HepG2 (cell line): ENCODE data around the gene DUSP16. TPM values are rescaled to one million over a fixed set of nuclear protein-coding genes. Genes with fewer than 3 reads are reported as not detected.
A peak's percentile ranks its signal among the peaks of the same experiment; 100 is the strongest.

ENCODE experiments used
- BRCA1 ChIP-seq: sonication (generic); formaldehyde crosslinking; IDR thresholded peaks from 2 replicates; pipeline ENCODE4 v1.4.0; 2020; ENCODE audit warnings: missing genetic modification reagents
- CEBPB ChIP-seq: IDR thresholded peaks from 2 replicates; pipeline ENCODE4 v1.6.1; 2011; ENCODE audit warnings: low read depth, low read length, improper control_type of control experiment, borderline replicate concordance
- DPF2 ChIP-seq: sonication (generic); formaldehyde crosslinking; IDR thresholded peaks from 2 replicates; pipeline ENCODE4 v1.4.0; 2020; ENCODE audit warnings: mild to moderate bottlenecking, low read depth, missing genetic modification reagents, borderline replicate concordance
- EP300 ChIP-seq, 3 experiments: sonication (generic) in 1 of 3; formaldehyde crosslinking in 1 of 3; IDR thresholded peaks; 2 replicates each; pipeline versions ENCODE4 v1.5.1 to v1.6.1; 2011 to 2020; ENCODE audit warnings: low read depth in 2 of 3, low read length in 2 of 3, borderline replicate concordance in 1 of 3, improper control_type of control experiment in 1 of 3, mild to moderate bottlenecking in 1 of 3, missing genetic modification reagents in 1 of 3, moderate library complexity in 1 of 3
- FOXJ3 ChIP-seq: sonication (generic); formaldehyde crosslinking; IDR thresholded peaks from 2 replicates; pipeline ENCODE4 v1.4.0; 2020; ENCODE audit warnings: missing genetic modification reagents, mild to moderate bottlenecking, borderline replicate concordance
- HNF4A ChIP-seq: sonication (generic); formaldehyde crosslinking; IDR thresholded peaks from 2 replicates; pipeline ENCODE4 v1.4.0; 2020; ENCODE audit warnings: missing genetic modification reagents
- HNRNPK ChIP-seq: fragments of 200-400 bp; formaldehyde crosslinking; IDR thresholded peaks from 2 replicates; pipeline ENCODE4 v1.6.1; 2018; ENCODE audit warnings: low read length, low read depth, moderate library complexity, mild to moderate bottlenecking; ENCODE audit not compliant: poor library complexity, severe bottlenecking
- IKZF1 ChIP-seq: fragments of 450-650 bp; IDR thresholded peaks from 2 replicates; pipeline ENCODE4 v1.7.1; 2016
- NFRKB ChIP-seq: fragments of 450-650 bp; IDR thresholded peaks from 2 replicates; pipeline ENCODE4 v1.6.1; 2017
- NR2C2 ChIP-seq: sonication (generic); formaldehyde crosslinking; IDR thresholded peaks from 2 replicates; pipeline ENCODE4 v1.4.0; 2020; ENCODE audit warnings: missing genetic modification reagents, mild to moderate bottlenecking, moderate library complexity, borderline replicate concordance
- PHF5A ChIP-seq: IDR thresholded peaks from one replicate; pipeline ENCODE4 v1.6.1; 2018; ENCODE audit warnings: low read depth, missing genetic modification reagents; ENCODE audit not compliant: unreplicated experiment
- RARA ChIP-seq: IDR thresholded peaks from 2 replicates; pipeline ENCODE4 v1.6.1; 2016; ENCODE audit warnings: missing genetic modification reagents, missing compliant biosample characterization
- TAF1 ChIP-seq: sonication (generic); formaldehyde crosslinking; IDR thresholded peaks from 2 replicates; pipeline ENCODE4 v1.4.0; 2020; ENCODE audit warnings: missing genetic modification reagents
- TCF12 ChIP-seq, 2 experiments: fragments of 450-650 bp in 1 of 2; sonication (generic) in 1 of 2; formaldehyde crosslinking in 1 of 2; IDR thresholded peaks; 2 replicates each; pipeline versions ENCODE4 v1.6.1 to v1.8.0; 2017 to 2022; ENCODE audit warnings: antibody characterized with exemption in 1 of 2, mild to moderate bottlenecking in 1 of 2, missing genetic modification reagents in 1 of 2, moderate library complexity in 1 of 2
- TSC22D2 ChIP-seq: sonication (generic); formaldehyde crosslinking; IDR thresholded peaks from 2 replicates; pipeline ENCODE4 v1.5.1; 2020; ENCODE audit warnings: missing genetic modification reagents, mild to moderate bottlenecking, borderline replicate concordance
- ZBTB20 ChIP-seq: sonication (generic); formaldehyde crosslinking; IDR thresholded peaks from 2 replicates; pipeline ENCODE4 v1.8.1; 2023; ENCODE audit warnings: missing genetic modification reagents, low read depth, mild to moderate bottlenecking, borderline replicate concordance
- ZNF333 ChIP-seq: sonication (generic); formaldehyde crosslinking; IDR thresholded peaks from 2 replicates; pipeline ENCODE4 v1.4.0; 2020; ENCODE audit warnings: mild to moderate bottlenecking, missing genetic modification reagents, borderline replicate concordance
- ZNF703 ChIP-seq: sonication (generic); formaldehyde crosslinking; IDR thresholded peaks from 2 replicates; pipeline ENCODE4 v1.5.1; 2020; ENCODE audit warnings: missing genetic modification reagents, mild to moderate bottlenecking, moderate library complexity, borderline replicate concordance
- polyA plus RNA-seq, 8 experiments: library from polyadenylated mRNA; depleted of rRNA in 3 of 8; stranded (reverse) in 7 of 8; unstranded in 1 of 8; fragments of >200 nt; fragmentation: Illumina TruSeq in 4 of 8; extraction: Trizol in 4 of 8; gene quantifications; 2 replicates each; pipeline versions ENCODE4 v1.2.1 to v1.2.3, GENCODE V29; 2011 to 2016; ENCODE audit warnings: low read depth in 4 of 8, missing spikeins in 1 of 8, mixed read lengths in 1 of 8; ENCODE audit not compliant: insufficient read depth in 1 of 8
- total RNA-seq, 5 experiments: library from RNA; depleted of rRNA; stranded (reverse); fragments of >200 nt; fragmentation: Illumina TruSeq; extraction: Trizol; gene quantifications; 2 replicates each; pipeline ENCODE4 v1.2.3, GENCODE V29; 2016; ENCODE audit warnings: low read depth in 1 of 5
- TF ChIP-seq, protein P1 (sequence below): IDR thresholded peaks from 2 replicates; pipeline ENCODE4 v1.6.1; 2012; ENCODE audit warnings: inconsistent platforms
- TF ChIP-seq, protein P2 (sequence below): IDR thresholded peaks from 2 replicates; pipeline ENCODE4 v1.6.1; 2016
- TF ChIP-seq, protein P3 (sequence below): sonication (generic); formaldehyde crosslinking; IDR thresholded peaks from 2 replicates; pipeline ENCODE4 v1.9.0; 2021; ENCODE audit warnings: missing genetic modification reagents, mild to moderate bottlenecking, borderline replicate concordance

Gene DUSP16
- total and polyA plus RNA-seq, 2 of the 13 experiments (the other 11 are each of a cell fraction or from before 2014, with no cell fraction given) = 45.7 to 46.6 TPM

DNA sequence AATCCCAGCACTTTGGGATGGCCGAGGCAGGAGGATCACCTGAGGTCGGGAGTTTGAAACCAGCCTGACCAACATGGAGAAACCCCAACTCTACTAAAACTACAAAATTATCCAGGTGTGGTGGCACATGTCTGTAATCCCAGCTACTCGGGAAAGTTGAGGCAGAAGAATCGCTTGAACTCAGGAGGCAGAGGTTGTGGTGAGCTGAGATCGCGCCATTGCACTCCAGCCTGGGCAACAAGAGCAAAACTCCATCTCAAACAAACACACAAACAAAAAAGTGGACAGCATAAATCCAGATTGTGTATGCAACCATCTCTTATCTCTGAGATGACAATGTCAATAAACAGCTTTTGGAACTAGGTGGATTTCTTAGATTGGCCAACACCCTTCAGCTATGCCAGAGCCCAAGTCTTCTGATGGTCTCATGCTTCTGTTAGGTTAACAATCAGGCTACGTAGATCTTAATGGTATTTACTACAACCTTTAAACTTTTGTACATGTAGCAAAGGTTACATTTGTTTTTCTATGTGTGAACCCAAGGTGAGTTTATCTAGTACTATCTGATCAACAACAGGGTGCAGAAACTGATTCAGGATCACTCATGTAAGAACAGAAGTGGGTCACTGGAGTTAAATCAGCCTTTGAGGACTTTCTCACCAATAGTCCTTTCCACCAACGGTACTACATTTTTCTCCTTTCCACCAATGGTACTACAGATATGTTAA is 73.7 kb downstream of the DUSP16 start (continued):
- TF ChIP-seq ZNF333 (CRISPR knock-in tag) (no peak), IKZF1 (no peak), CEBPB (peak; percentile 45; the same call in 1 of the 2 replicates), DPF2 (peak; percentile 62; the same call in 1 of the 2 replicates), BRCA1 (CRISPR knock-in tag) (no peak), HNRNPK (no peak), PHF5A (CRISPR knock-in tag) (peak; percentile 18), ZNF703 (CRISPR knock-in tag) (no peak), RARA (CRISPR knock-in tag) (peak; percentile 94), NR2C2 (CRISPR knock-in tag) (peak; percentile 55; the same call in 1 of the 2 replicates), HNF4A (CRISPR knock-in tag) (peak; percentile 90), ZBTB20 (CRISPR knock-in tag) (peak; percentile 92; the same call in 1 of the 2 replicates), EP300 (IDR thresholded peaks at IDR 0.05; ENCODE audit: low read depth in 2 of 2, low read length in 2 of 2) (peak in 1 of 2 experiments; percentile 80; a peak in 2 of 4 replicates), EP300 (CRISPR knock-in tag; IDR thresholded peaks at IDR 0.05; ENCODE audit: borderline replicate concordance) (peak; percentile 45; the same call in 1 of the 2 replicates), TAF1 (no peak), FOXJ3 (CRISPR knock-in tag) (peak; percentile 74; the same call in 1 of the 2 replicates), TCF12 (IDR thresholded peaks at IDR 0.05) (no peak), TCF12 (CRISPR knock-in tag; IDR thresholded peaks at IDR 0.05) (0 out of 2 replicates have a peak, but pooled peaks have one; percentile 45), TSC22D2 (CRISPR knock-in tag) (no peak), NFRKB (no peak)
- TF ChIP-seq, protein P1, sequence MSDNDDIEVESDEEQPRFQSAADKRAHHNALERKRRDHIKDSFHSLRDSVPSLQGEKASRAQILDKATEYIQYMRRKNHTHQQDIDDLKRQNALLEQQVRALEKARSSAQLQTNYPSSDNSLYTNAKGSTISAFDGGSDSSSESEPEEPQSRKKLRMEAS = no peak
- TF ChIP-seq, protein P2, sequence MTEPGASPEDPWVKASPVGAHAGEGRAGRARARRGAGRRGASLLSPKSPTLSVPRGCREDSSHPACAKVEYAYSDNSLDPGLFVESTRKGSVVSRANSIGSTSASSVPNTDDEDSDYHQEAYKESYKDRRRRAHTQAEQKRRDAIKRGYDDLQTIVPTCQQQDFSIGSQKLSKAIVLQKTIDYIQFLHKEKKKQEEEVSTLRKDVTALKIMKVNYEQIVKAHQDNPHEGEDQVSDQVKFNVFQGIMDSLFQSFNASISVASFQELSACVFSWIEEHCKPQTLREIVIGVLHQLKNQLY (CRISPR knock-in tag) = 0 out of 2 replicates have a peak, but pooled peaks have one; percentile 42
- TF ChIP-seq, protein P3, sequence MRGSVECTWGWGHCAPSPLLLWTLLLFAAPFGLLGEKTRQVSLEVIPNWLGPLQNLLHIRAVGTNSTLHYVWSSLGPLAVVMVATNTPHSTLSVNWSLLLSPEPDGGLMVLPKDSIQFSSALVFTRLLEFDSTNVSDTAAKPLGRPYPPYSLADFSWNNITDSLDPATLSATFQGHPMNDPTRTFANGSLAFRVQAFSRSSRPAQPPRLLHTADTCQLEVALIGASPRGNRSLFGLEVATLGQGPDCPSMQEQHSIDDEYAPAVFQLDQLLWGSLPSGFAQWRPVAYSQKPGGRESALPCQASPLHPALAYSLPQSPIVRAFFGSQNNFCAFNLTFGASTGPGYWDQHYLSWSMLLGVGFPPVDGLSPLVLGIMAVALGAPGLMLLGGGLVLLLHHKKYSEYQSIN (CRISPR knock-in tag) = no peak
